ENCODE measurements around the gene MYOM1. TPM values are rescaled to one million over a fixed set of nuclear protein-coding genes. Genes with fewer than 3 reads are reported as not detected.

The MYOM1 gene
- total and polyA plus RNA-seq, 2 donors (not counting 3 experiments of a cell fraction or from before 2014, with no cell fraction given): 0.08 TPM; not detected in 1

DNA sequence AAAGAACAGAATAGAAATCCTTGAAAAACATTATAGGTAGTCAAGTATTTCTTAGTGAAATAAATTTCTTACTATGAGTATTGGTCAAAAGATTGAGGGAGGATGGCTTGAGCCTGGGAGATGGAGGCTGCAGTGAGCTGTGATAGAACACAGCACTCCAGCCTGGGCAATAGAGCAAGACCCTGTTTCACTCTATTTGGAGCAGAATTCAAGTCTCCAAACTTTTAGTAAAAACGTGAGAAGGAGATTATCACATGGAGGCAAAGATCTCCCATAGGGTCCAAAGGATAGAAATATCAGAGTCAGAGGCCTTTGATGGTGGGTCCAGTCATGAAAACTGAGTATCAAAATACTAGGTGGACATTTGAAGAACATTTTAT lies 25.4 kb upstream of the MYOM1 start:
- H3K4me1 ChIP-seq (ENCODE audit: control insufficient read depth, extremely low read depth, insufficient read depth, low read length): peaks cover 17% of the 10 kb centered on the region
- no peak for FAIRE-seq
- H3K4me2 ChIP-seq (ENCODE audit: insufficient read depth, low read length): peak overlapping the region; percentile 74
- H3K4me3 ChIP-seq (replicated peaks in 1 of 3; ENCODE audit: insufficient read depth in 1 of 3, low read depth in 1 of 3, low read length in 3 of 3): no peak overlapping the region
- POLR2A ChIA-PET: interaction anchor here (1.0 to 1.4 kb wide), 2 partner anchors 322 to 674 kb away, joined by 3 to 4 read pairs; partner anchors contain the start of genes METTL4 and NDC80
- H3K9ac ChIP-seq (replicated peaks; ENCODE audit: extremely low read depth, insufficient read depth, low read length): no peak overlapping the region
- dilution Hi-C loops (cut with MboI; ENCODE audit: extremely low pct_ligation_motif_present, low sequenced_read_pairs) (no loop called here), intact Hi-C loops (cut with micrococcal nuclease) (loop anchor here (5.0 to 10.0 kb wide), 2 partner anchors 940 to 1658 kb away; no protein-coding TSS in a partner anchor)
- BruUV-seq (replicated peaks): no TSS peak
- no peaks in the 10 kb centered on the region for H4K20me1 ChIP-seq (replicated peaks; ENCODE audit: control insufficient read depth, extremely low read depth, insufficient read depth, low read length)
- H3K79me2 ChIP-seq (ENCODE audit: control insufficient read depth, insufficient read depth, low read length): peaks cover 24% of the 10 kb centered on the region
- TF ChIP-seq FOS (IDR thresholded peaks at IDR 0.05; ENCODE audit: borderline replicate concordance, insufficient read depth, low read length): no peak
- no peak for TF ChIP-seq POLR2A (IDR thresholded peaks at IDR 0.05; ENCODE audit: low read depth, low read length)
- no peak for TF ChIP-seq MYC (IDR thresholded peaks at IDR 0.05; ENCODE audit: low read depth, low read length)
- no peak for TF ChIP-seq POLR2AphosphoS5 (IDR thresholded peaks at IDR 0.05; ENCODE audit: insufficient read depth, low read depth, low read length)
- no peak for TF ChIP-seq JUN (IDR thresholded peaks at IDR 0.05; ENCODE audit: borderline replicate concordance, insufficient read depth, insufficient read length, low read depth)
- TF ChIP-seq GATA2 (IDR thresholded peaks at IDR 0.05; ENCODE audit: insufficient read depth, insufficient read length, low read depth, low read length): no peak
- TF ChIP-seq, protein P1, sequence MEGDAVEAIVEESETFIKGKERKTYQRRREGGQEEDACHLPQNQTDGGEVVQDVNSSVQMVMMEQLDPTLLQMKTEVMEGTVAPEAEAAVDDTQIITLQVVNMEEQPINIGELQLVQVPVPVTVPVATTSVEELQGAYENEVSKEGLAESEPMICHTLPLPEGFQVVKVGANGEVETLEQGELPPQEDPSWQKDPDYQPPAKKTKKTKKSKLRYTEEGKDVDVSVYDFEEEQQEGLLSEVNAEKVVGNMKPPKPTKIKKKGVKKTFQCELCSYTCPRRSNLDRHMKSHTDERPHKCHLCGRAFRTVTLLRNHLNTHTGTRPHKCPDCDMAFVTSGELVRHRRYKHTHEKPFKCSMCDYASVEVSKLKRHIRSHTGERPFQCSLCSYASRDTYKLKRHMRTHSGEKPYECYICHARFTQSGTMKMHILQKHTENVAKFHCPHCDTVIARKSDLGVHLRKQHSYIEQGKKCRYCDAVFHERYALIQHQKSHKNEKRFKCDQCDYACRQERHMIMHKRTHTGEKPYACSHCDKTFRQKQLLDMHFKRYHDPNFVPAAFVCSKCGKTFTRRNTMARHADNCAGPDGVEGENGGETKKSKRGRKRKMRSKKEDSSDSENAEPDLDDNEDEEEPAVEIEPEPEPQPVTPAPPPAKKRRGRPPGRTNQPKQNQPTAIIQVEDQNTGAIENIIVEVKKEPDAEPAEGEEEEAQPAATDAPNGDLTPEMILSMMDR (IDR thresholded peaks at IDR 0.05; ENCODE audit: extremely low read depth in 1 of 2, insufficient read depth in 1 of 2, low read depth in 1 of 2, low read length in 2 of 2): no peak
- no peak for TF ChIP-seq EZH2 (IDR thresholded peaks at IDR 0.05; ENCODE audit: borderline replicate concordance, low read depth, low read length, severe bottlenecking)
- TF ChIP-seq, protein P2, sequence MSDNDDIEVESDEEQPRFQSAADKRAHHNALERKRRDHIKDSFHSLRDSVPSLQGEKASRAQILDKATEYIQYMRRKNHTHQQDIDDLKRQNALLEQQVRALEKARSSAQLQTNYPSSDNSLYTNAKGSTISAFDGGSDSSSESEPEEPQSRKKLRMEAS (IDR thresholded peaks at IDR 0.05; ENCODE audit: insufficient read depth, insufficient read length): no peak
- no peak for DNase-seq (ENCODE audit: low read depth, low spot score)
- H3K27ac ChIP-seq (ENCODE audit: insufficient read depth, low read depth, low read length): no peak overlapping the region
- CTCF ChIA-PET: interaction anchor here (0.6 to 4.8 kb wide), 26 partner anchors 63 to 1659 kb away, joined by 3 to 54 read pairs (median 6); no protein-coding TSS in a partner anchor
- H2AFZ ChIP-seq (ENCODE audit: low read depth, low read length): no peak overlapping the region
- no peaks in the 10 kb centered on the region for H3K9me3 ChIP-seq (replicated peaks; ENCODE audit: control insufficient read depth, insufficient read depth, low read length)
- H3K9me1 ChIP-seq (replicated peaks; ENCODE audit: control insufficient read depth, extremely low read depth, insufficient read depth, low read length): no peaks in the 10 kb centered on the region
- peaks cover 0 to under 1% of the 10 kb centered on the region in 2 experiments for H3K36me3 ChIP-seq (ENCODE audit: control insufficient read depth in 2 of 2, extremely low read depth in 1 of 2, insufficient read depth in 2 of 2, low read length in 2 of 2)
- H3K27me3 ChIP-seq (ENCODE audit: control insufficient read depth in 2 of 2, insufficient read depth in 2 of 2, low read length in 2 of 2): no peaks in the 10 kb centered on the region
